ENCODE data around the gene TRIM75.
"Not testable (repeated sequence)": the region's sequence is repeated elsewhere in the genome, so short reads cannot be mapped to it uniquely, and the experiment has no call there.

The TRIM75 gene

DNA sequence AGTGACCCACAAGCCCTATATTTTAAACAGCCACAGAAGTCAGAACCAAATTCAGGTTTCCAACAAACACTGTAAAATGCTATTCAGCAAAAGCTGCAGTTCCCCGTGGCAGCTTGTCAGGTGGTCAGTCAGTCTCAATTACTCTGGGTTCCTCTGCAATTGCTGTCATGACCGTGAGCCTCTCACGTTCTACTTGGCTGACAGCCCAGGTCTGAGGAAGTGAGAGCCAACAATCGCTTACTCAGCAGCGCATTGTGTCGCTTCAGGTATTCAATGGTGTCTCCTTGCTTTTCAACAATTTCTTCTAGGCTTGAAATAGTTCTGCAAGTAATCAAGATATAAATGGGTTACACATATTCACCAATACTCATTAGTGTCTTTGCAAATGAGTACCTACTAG is 25.8 kb downstream of the TRIM75 start:
- no peak for DNase-seq

DNA sequence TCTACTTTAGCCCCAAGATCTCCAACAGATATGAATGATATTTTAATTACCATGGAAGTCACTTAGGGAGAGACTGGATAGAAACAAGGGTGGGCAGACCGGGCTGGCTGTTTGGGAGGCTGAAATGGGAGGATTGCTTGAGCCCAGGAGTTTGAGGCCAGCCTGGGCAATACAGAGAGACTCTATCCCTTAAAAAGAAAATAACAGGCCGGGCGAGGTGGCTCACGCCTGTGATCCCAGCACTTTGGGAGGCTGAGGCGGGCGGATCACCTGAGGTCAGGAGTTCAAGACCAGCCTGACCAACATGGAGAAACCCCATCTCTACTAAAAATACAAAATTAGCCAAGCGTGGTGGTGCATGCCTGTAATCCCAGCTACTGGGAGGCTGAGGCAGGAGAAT is 31.1 kb downstream of the TRIM75 start:
- not testable (repeated sequence) for DNase-seq

- no peak for DNase-seq
Measured at GRCh38 chr4:165085946-165086345, 32.3 kb downstream of the TRIM75 start.

DNA sequence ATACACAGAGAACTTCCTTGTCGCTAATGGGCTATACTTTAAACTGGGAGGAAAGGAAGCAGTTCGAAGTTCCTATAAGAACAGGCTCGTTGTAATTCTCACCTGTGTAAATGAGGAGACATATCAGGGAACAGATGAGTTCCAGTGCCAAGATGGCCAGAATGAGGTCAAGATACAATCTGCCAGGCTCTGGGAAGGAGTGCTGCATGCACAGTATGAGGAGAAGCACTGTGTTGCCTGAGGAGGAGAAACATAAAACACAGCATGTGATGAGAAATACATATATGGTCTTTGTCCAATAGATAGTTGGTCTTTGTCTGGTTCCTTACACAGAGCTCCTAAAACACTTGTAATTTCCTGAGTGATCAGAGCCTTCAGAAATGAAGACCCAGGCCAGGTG is 34.7 kb downstream of the TRIM75 start:
- no peak for DNase-seq

DNA sequence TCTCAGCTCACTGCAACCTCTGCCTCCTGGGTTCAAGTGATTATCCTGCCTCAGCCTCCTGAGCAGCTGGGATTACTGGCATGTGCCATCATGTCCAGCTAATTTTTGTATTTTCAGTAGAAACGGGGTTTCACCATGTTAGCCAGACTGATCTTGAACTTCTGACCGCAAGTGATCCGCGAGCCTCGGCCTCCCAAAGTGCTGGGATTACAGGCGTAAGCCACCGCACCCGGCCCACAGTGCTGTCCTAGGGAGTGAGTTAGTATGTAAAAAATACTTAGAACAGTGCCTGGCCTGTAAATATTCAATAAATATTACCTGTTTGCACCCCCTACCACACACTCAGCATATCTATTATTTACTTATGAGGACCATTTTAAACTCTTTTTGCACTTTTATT is 38.5 kb downstream of the TRIM75 start:
- not testable (repeated sequence) for DNase-seq

- no peak for DNase-seq
Measured at GRCh38 chr4:165094873-165095272, 41.2 kb downstream of the TRIM75 start.

GRCh38 chr4:165095291-165095690 is 41.6 kb downstream of the TRIM75 start:
- DNase-seq, result no peak

DNA sequence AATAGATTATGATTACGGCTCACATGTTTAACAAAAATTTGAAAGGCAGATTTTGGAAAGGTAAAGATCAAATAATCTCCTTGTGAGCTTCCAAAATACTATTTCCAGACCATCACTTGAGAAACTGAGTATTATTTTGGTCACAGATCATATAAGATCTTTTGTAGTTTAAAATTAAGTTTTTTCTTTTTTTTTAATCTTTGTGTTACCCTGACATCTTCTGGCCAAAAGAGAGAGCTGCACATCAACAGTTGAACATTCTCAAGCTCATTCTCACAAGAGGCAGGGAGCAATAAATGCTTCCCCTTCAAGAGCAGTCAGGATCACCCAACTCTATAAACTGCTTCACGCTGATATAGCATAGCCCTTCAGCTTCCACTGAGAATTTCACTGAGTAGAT is 43.1 kb downstream of the TRIM75 start:
- no peak for DNase-seq

DNA sequence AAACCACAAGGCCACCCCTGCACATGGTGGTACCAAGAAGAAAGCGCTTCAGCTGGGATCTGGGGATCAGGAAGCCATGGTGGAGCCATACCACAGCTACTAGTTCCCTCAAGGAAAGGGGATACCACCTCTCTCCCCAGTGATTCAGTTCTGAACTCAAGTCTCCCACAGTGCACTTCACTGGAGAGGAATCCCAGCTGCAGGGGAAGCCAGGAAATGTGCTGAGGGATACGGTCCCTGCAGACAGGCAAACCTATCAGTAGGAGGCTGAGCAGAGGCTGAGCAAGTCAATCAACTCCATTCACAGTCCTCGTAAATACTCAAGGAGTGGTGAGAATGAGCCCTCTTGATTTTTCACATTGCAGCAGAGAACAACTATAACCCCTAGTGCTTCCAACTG is 48.0 kb downstream of the TRIM75 start:
- no peak for DNase-seq

- no peak for DNase-seq
Measured at GRCh38 chr4:165106518-165106917, 52.9 kb downstream of the TRIM75 start.
